Endodermal cell (in vitro differentiated cells): ENCODE measurements around the gene C3orf52. TPM values are rescaled to one million over a fixed set of nuclear protein-coding genes. Genes with fewer than 3 reads are reported as not detected.

Experiments
- DNase-seq: peaks from one replicate; pipeline ENCODE4 v3.0.0-alpha.2; 2017
- H3K27ac ChIP-seq: 2 replicates; pipeline ENCODE4 v1.5.1; 2013; ENCODE audit warnings: mild to moderate bottlenecking, low read depth, low read length, moderate library complexity
- H3K27me3 ChIP-seq: 2 replicates; pipeline ENCODE4 v1.6.1; 2013; ENCODE audit warnings: mild to moderate bottlenecking, low read length, moderate library complexity; ENCODE audit not compliant: insufficient read depth, control insufficient read depth, poor library complexity, severe bottlenecking
- H3K36me3 ChIP-seq: 2 replicates; pipeline ENCODE4 v1.7.0; 2013; ENCODE audit warnings: mild to moderate bottlenecking, low read length, moderate library complexity; ENCODE audit not compliant: control insufficient read depth, insufficient read depth
- H3K4me1 ChIP-seq: one replicate; pipeline ENCODE4 v1.7.0; 2013; ENCODE audit warnings: low read length; ENCODE audit not compliant: control insufficient read depth, insufficient read depth
- H3K4me3 ChIP-seq: 2 replicates; pipeline ENCODE4 v1.5.1; 2013; ENCODE audit warnings: mild to moderate bottlenecking, low read length, moderate library complexity
- H3K9ac ChIP-seq: 2 replicates; pipeline ENCODE4 v1.6.1; 2013; ENCODE audit warnings: mild to moderate bottlenecking, low read length, moderate library complexity; ENCODE audit not compliant: poor library complexity, severe bottlenecking; ENCODE audit errors: extremely low read depth
- H3K9me3 ChIP-seq: 2 replicates; pipeline ENCODE4 v1.6.1; 2013; ENCODE audit warnings: mild to moderate bottlenecking, low read length, moderate library complexity; ENCODE audit not compliant: control insufficient read depth
- H3K27ac Mint-ChIP-seq: 2 replicates; pipeline ENCODE4 v1.8.0; 2020; ENCODE audit warnings: mixed read lengths
- H3K27me3 Mint-ChIP-seq: 2 replicates; pipeline ENCODE4 v1.8.0; 2021; ENCODE audit warnings: mild to moderate bottlenecking, mixed read lengths; ENCODE audit not compliant: insufficient read depth
- H3K36me3 Mint-ChIP-seq: 2 replicates; pipeline ENCODE4 v1.8.0; 2020; ENCODE audit warnings: low read depth, mixed read lengths
- H3K4me1 Mint-ChIP-seq: 2 replicates; pipeline ENCODE4 v1.8.0; 2020; ENCODE audit warnings: mixed read lengths
- H3K4me3 Mint-ChIP-seq: 2 replicates; pipeline ENCODE4 v1.8.0; 2020; ENCODE audit warnings: mild to moderate bottlenecking, moderate library complexity, mixed read lengths
- H3K9me3 Mint-ChIP-seq: 2 replicates; pipeline ENCODE4 v1.8.0; 2020; ENCODE audit warnings: mild to moderate bottlenecking, mixed read lengths
- WGBS, 2 experiments: methylation state at CpG; one replicate each; pipeline versions ENCODE4 v1.1.5 to v1.1.7; 2013; ENCODE audit warnings: missing lambda C conversion rate in 2 of 2, mixed read lengths in 1 of 2; ENCODE audit not compliant: insufficient coverage in 1 of 2, insufficient read length in 1 of 2; 5-methylcytosine and 5-hydroxymethylcytosine counted together
- total RNA-seq, 2 donors: library from RNA; stranded (reverse); fragmentation: NEBNext Ultra II Directional in 1 of 2; extraction: Animal tissue kit (Norgen Biotek cat#: 25700) in 1 of 2; gene quantifications; 2 replicates in 1 of 2; 3 replicates in 1 of 2; pipeline ENCODE4 v1.2.1, GENCODE V29; 2021
- TF ChIP-seq, protein P1 (sequence below): fragments of 200-600 bp; sonication (generic); conservative IDR thresholded peaks from 2 replicates; pipeline ENCODE4 v1.5.0; 2021; ENCODE audit warnings: antibody characterized with exemption, mild to moderate bottlenecking

C3orf52 gene
- total RNA-seq, 2 donors from 2014 or later: 5.2 to 6.7 TPM

DNA sequence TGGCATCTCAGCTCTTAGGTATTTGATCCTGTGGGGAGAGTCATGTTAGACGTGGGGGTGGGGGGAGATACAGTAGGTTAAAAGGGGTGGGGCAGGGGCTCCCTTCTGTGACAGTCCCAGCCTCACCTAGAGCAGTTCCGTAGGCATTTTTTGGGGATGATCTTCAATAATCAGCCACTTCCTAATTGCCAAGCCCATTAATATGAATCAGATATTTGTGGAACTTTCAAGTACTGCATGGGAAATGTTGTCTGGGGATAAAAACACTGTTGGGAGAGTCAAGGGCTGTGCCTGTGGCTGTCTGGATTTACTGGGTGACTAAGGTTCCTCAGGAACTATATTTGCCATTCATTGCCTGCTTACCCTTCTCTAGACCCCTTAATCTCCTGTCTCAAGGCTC, 9.5 kb downstream of the C3orf52 start:
- H3K4me1 ChIP-seq: peaks cover 3% of the 10 kb centered on the region
- Mint-ChIP-seq H3K27me3 (no peaks in the 10 kb centered on the region), H3K4me1 (peaks cover 20% of the 10 kb centered on the region), H3K36me3 (peaks cover 7% of the 10 kb centered on the region), H3K27ac (no peak overlapping the region), H3K4me3 (no peak overlapping the region), H3K9me3 (no peaks in the 10 kb centered on the region)
- DNase-seq: no peak
- 86% methylated on average over 2 of the region's 2 CpGs; no CpG with 5 or more reads in 1 of the 2 experiments for WGBS, 2 experiments
- peaks cover 5% of the 10 kb centered on the region for H3K36me3 ChIP-seq
- TF ChIP-seq, protein P1, sequence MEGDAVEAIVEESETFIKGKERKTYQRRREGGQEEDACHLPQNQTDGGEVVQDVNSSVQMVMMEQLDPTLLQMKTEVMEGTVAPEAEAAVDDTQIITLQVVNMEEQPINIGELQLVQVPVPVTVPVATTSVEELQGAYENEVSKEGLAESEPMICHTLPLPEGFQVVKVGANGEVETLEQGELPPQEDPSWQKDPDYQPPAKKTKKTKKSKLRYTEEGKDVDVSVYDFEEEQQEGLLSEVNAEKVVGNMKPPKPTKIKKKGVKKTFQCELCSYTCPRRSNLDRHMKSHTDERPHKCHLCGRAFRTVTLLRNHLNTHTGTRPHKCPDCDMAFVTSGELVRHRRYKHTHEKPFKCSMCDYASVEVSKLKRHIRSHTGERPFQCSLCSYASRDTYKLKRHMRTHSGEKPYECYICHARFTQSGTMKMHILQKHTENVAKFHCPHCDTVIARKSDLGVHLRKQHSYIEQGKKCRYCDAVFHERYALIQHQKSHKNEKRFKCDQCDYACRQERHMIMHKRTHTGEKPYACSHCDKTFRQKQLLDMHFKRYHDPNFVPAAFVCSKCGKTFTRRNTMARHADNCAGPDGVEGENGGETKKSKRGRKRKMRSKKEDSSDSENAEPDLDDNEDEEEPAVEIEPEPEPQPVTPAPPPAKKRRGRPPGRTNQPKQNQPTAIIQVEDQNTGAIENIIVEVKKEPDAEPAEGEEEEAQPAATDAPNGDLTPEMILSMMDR: no peak
- no peak overlapping the region for H3K27ac ChIP-seq
- no peaks in the 10 kb centered on the region for H3K27me3 ChIP-seq
- no peak overlapping the region for H3K4me3 ChIP-seq
- no peaks in the 10 kb centered on the region for H3K9me3 ChIP-seq
- H3K9ac ChIP-seq: no peak overlapping the region

DNA sequence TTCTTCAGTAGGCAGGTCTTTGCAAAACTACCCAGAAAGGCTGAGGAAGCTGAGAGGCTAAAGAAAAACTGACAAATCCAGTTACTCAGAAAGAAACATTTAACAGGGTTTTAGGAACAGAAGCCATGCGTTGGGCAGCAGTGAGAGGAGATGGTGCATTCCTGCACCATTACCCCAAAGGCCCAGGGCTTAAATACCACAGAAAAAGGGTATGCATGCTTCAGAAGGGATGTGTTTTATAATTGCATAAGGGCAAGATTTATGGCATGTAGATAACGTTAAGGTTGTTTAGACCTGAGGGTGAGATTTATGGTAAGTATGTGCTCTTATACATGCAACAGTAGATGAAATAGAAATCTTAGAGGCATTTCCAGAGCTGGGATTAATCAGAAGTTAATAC, 10.0 kb downstream of the C3orf52 start:
- no peak overlapping the region for H3K9ac ChIP-seq
- no peak for DNase-seq
- peaks cover 7% of the 10 kb centered on the region for H3K36me3 Mint-ChIP-seq
- H3K9me3 Mint-ChIP-seq: no peaks in the 10 kb centered on the region
- WGBS, 2 experiments: 86 to 93% methylated on average over 1 to 2 of the region's 2 CpGs
- H3K4me3 ChIP-seq: no peak overlapping the region
- H3K4me1 ChIP-seq: peaks cover 2% of the 10 kb centered on the region
- H3K27me3 ChIP-seq: no peaks in the 10 kb centered on the region
- H3K4me3 Mint-ChIP-seq: no peak overlapping the region
- H3K27ac ChIP-seq: no peak overlapping the region
- H3K27ac Mint-ChIP-seq: no peak overlapping the region
- no peaks in the 10 kb centered on the region for H3K27me3 Mint-ChIP-seq
- no peaks in the 10 kb centered on the region for H3K9me3 ChIP-seq
- TF ChIP-seq, protein P1: no peak
- H3K36me3 ChIP-seq: peaks cover 5% of the 10 kb centered on the region
- peaks cover 16% of the 10 kb centered on the region for H3K4me1 Mint-ChIP-seq

DNA sequence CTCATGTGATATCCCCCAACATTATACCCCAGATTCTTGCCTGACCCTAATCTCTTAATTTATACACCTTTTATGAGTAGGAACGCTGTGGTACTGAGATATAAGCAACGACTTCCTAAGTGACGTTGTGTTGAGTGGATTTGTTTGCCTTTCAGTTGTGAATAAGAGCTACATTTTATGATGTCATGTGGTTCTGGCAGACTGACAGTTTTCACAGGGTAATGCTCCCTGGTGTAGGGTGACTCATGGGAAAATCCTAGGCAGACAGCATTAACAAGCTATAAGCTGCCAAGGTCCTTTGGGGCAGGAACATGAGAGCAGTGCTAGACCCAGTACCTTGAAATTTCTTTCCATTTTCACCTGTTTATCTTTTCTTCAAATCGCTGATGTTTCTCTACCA, 11.2 kb downstream of the C3orf52 start:
- Mint-ChIP-seq H3K27ac (no peak overlapping the region), H3K4me3 (no peak overlapping the region), H3K36me3 (peaks cover 7% of the 10 kb centered on the region), H3K9me3 (no peaks in the 10 kb centered on the region), H3K4me1 (peaks cover 14% of the 10 kb centered on the region), H3K27me3 (no peaks in the 10 kb centered on the region)
- DNase-seq: no peak
- no peak overlapping the region for H3K9ac ChIP-seq
- no peaks in the 10 kb centered on the region for H3K9me3 ChIP-seq
- H3K36me3 ChIP-seq: peaks cover 5% of the 10 kb centered on the region
- WGBS, 2 experiments: 87 to 92% methylated on average over 4 of the region's 4 CpGs
- no peak overlapping the region for H3K27ac ChIP-seq
- H3K4me1 ChIP-seq: no peaks in the 10 kb centered on the region
- TF ChIP-seq, protein P1: no peak
- H3K27me3 ChIP-seq: no peaks in the 10 kb centered on the region
- H3K4me3 ChIP-seq: no peak overlapping the region
